ENCODE data around the gene KCNIP2. TPM values are rescaled to one million over a fixed set of nuclear protein-coding genes. Genes with fewer than 3 reads are reported as not detected.
"Not testable (repeated sequence)": the region's sequence is repeated elsewhere in the genome, so short reads cannot be mapped to it uniquely, and the experiment has no call there.

KCNIP2 gene
- total and polyA plus RNA-seq, 2 donors (not counting 3 experiments of a cell fraction or from before 2014, with no cell fraction given): 0.36 to 2.2 TPM

GRCh38 chr10:101789686-101790085 lies 53.9 kb downstream of the KCNIP2 start:
- ChIA-PET CTCF (no interaction called here), POLR2A (no interaction called here)
- Histone ChIP-seq H3K4me1 (ENCODE audit: control insufficient read depth, extremely low read depth, insufficient read depth, low read length) (no peaks in the 10 kb centered on the region), H3K79me2 (ENCODE audit: control insufficient read depth, insufficient read depth, low read length) (no peaks in the 10 kb centered on the region), H3K9me3 (replicated peaks; ENCODE audit: control insufficient read depth, insufficient read depth, low read length) (no peaks in the 10 kb centered on the region), H3K9me1 (replicated peaks; ENCODE audit: control insufficient read depth, extremely low read depth, insufficient read depth, low read length) (no peaks in the 10 kb centered on the region), H2AFZ (ENCODE audit: low read depth, low read length) (no peak overlapping the region), H3K36me3 (ENCODE audit: control insufficient read depth in 2 of 2, extremely low read depth in 1 of 2, insufficient read depth in 2 of 2, low read length in 2 of 2) (peaks cover 28 to 42% of the 10 kb centered on the region in 2 experiments), H3K4me3 (replicated peaks in 1 of 3; ENCODE audit: insufficient read depth in 1 of 3, low read depth in 1 of 3, low read length in 3 of 3) (no peak overlapping the region), H4K20me1 (replicated peaks; ENCODE audit: control insufficient read depth, extremely low read depth, insufficient read depth, low read length) (no peaks in the 10 kb centered on the region), H3K27ac (ENCODE audit: insufficient read depth, low read depth, low read length) (no peak overlapping the region), H3K4me2 (ENCODE audit: insufficient read depth, low read length) (no peak overlapping the region), H3K9ac (replicated peaks; ENCODE audit: extremely low read depth, insufficient read depth, low read length) (no peak overlapping the region), H3K27me3 (ENCODE audit: control insufficient read depth in 2 of 2, insufficient read depth in 2 of 2, low read length in 2 of 2) (no peaks in the 10 kb centered on the region)
- TF ChIP-seq POLR2A (IDR thresholded peaks at IDR 0.05; ENCODE audit: low read depth, low read length): no peak
- TF ChIP-seq JUN (IDR thresholded peaks at IDR 0.05; ENCODE audit: borderline replicate concordance, insufficient read depth, insufficient read length, low read depth): no peak
- no peak for TF ChIP-seq CTCF (IDR thresholded peaks at IDR 0.05; ENCODE audit: extremely low read depth in 1 of 2, insufficient read depth in 1 of 2, low read depth in 1 of 2, low read length in 2 of 2)
- TF ChIP-seq EZH2 (IDR thresholded peaks at IDR 0.05; ENCODE audit: borderline replicate concordance, low read depth, low read length, severe bottlenecking): no peak
- no peak for TF ChIP-seq MAX (IDR thresholded peaks at IDR 0.05; ENCODE audit: insufficient read depth, insufficient read length)
- TF ChIP-seq GATA2 (IDR thresholded peaks at IDR 0.05; ENCODE audit: insufficient read depth, insufficient read length, low read depth, low read length): no peak
- no peak for TF ChIP-seq POLR2AphosphoS5 (IDR thresholded peaks at IDR 0.05; ENCODE audit: insufficient read depth, low read depth, low read length)
- no peak for TF ChIP-seq FOS (IDR thresholded peaks at IDR 0.05; ENCODE audit: borderline replicate concordance, insufficient read depth, low read length)
- TF ChIP-seq MYC (IDR thresholded peaks at IDR 0.05; ENCODE audit: low read depth, low read length): no peak
- no TSS peak for BruUV-seq (replicated peaks)
- dilution Hi-C loops (cut with MboI; ENCODE audit: extremely low pct_ligation_motif_present, low sequenced_read_pairs) (no loop called here), intact Hi-C loops (cut with micrococcal nuclease) (no loop called here)
- DNase-seq (ENCODE audit: low read depth, low spot score) (no peak), FAIRE-seq (no peak)

DNA sequence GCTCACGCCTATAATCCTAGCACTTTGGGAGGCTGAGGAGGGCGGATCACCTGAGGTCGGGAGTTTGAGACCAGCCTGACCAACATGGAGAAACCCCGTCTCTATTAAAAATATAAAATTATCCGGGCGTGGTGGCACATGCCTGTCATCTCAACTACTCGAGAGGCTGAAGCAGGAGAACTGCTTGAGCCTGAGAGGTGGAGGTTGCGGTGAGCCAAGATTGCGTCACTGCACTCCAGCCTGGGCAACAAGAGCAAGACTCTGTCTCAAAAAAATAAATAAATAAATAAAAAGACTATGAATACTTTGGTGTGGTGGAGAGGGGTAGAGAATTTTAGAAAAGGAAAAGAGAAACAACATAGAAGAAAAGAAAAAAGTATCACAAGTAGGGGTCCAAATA lies 54.4 kb downstream of the KCNIP2 start:
- FAIRE-seq; H3K9me1 ChIP-seq (replicated peaks; ENCODE audit: control insufficient read depth, extremely low read depth, insufficient read depth, low read length); H3K79me2 ChIP-seq (ENCODE audit: control insufficient read depth, insufficient read depth, low read length); H3K4me3 ChIP-seq (replicated peaks in 1 of 3; ENCODE audit: insufficient read depth in 1 of 3, low read depth in 1 of 3, low read length in 3 of 3); BruUV-seq (replicated peaks); H3K4me1 ChIP-seq (ENCODE audit: control insufficient read depth, extremely low read depth, insufficient read depth, low read length); H2AFZ ChIP-seq (ENCODE audit: low read depth, low read length); H3K27me3 ChIP-seq (ENCODE audit: control insufficient read depth in 2 of 2, insufficient read depth in 2 of 2, low read length in 2 of 2); dilution Hi-C loops (cut with MboI; ENCODE audit: extremely low pct_ligation_motif_present, low sequenced_read_pairs); H4K20me1 ChIP-seq (replicated peaks; ENCODE audit: control insufficient read depth, extremely low read depth, insufficient read depth, low read length); intact Hi-C loops (cut with micrococcal nuclease); CTCF ChIA-PET; POLR2A ChIA-PET; H3K4me2 ChIP-seq (ENCODE audit: insufficient read depth, low read length); H3K27ac ChIP-seq (ENCODE audit: insufficient read depth, low read depth, low read length); H3K9ac ChIP-seq (replicated peaks; ENCODE audit: extremely low read depth, insufficient read depth, low read length); H3K9me3 ChIP-seq (replicated peaks; ENCODE audit: control insufficient read depth, insufficient read depth, low read length); DNase-seq (ENCODE audit: low read depth, low spot score): not testable (repeated sequence)
- H3K36me3 ChIP-seq (ENCODE audit: control insufficient read depth in 2 of 2, extremely low read depth in 1 of 2, insufficient read depth in 2 of 2, low read length in 2 of 2): peaks cover 29 to 42% of the 10 kb centered on the region in 2 experiments

Data from endothelial cell of umbilical vein (primary cell).